Activated CD8-positive, alpha-beta memory T cell treated with anti-CD3 and anti-CD28 coated beads for 4 hours (primary cell): ENCODE results near the gene AS3MT.
"Not testable (repeated sequence)": the region's sequence is repeated elsewhere in the genome, so short reads cannot be mapped to it uniquely, and the experiment has no call there.

Source experiments
- DNase-seq, 2 donors: peaks; one replicate each; pipeline ENCODE4 v3.0.0-alpha.2; 2020; ENCODE audit warnings: low read depth in 2 of 2

AS3MT gene

DNA sequence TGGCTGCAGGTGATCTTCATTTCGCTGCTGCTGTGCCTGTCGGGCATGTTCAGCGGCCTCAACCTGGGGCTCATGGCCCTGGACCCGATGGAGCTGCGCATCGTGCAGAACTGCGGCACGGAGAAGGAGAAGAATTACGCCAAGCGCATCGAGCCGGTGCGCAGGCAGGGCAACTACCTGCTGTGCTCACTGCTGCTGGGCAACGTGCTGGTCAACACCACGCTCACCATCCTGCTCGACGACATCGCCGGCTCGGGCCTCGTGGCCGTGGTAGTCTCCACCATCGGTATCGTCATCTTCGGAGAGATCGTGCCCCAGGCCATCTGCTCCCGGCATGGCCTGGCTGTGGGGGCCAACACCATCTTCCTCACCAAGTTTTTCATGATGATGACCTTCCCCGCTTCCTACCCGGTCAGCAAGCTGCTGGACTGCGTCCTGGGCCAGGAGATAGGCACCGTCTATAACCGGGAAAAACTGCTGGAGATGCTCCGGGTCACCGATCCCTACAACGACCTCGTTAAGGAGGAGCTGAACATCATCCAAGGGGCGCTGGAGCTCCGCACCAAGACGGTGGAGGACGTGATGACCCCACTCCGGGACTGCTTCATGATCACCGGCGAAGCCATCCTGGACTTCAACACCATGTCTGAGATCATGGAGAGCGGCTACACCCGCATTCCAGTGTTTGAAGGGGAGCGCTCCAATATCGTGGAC, 50.1 kb downstream of the AS3MT start:
- DNase-seq = no peak

DNA sequence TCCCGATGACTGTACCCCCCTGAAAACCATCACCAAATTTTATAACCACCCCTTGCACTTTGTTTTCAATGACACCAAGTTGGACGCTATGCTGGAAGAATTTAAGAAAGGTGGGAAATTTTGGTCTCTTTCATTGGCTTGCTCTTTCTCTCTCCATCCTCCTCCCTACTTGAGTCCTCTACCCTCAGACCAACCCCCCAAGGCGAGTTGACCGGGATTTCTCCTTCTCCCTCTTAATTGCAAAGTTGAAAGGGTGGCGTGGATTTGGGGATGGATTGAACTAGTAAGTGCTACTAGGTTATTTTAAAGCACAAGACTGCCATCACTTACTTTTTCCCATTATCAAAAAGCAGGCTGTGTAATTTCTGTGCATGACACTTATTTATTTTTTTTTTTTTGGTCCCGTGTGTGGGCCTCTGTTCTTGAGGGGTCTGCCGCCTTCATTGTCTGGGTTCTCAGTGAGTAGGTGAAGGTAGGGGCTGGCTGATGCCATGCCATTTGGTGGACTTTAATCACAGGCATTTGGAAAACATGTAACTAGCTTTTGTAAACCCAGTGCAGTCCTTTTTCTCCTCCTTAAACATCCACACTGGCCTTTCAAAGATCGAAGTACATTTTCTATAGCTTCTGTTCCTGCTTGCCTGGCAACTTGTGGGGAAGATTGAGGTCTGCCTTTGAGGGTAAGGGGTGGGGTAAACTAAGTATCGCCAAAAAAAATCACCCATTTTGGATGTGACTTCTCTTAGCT, 50.9 kb downstream of the AS3MT start:
- no peak for DNase-seq

DNA sequence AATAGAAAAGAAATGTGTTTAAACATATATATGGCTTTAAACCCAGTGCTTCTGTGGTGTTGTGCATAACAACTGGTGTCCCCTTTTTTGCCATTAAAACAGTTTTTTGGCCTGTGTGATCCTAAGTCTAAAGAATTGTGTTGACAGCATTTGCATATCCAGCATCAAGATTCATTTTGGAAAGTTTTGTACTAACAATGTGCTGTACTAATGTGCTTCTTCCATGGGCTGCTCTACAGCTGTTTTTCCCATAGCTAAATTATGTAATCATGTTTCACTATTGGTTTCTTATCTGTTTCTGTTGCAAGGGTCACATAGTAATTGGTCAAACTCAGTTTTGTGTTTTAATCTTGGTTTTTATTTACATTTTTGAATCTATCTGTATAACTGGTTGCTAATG, 54.3 kb downstream of the AS3MT start:
- DNase-seq = no peak

DNA sequence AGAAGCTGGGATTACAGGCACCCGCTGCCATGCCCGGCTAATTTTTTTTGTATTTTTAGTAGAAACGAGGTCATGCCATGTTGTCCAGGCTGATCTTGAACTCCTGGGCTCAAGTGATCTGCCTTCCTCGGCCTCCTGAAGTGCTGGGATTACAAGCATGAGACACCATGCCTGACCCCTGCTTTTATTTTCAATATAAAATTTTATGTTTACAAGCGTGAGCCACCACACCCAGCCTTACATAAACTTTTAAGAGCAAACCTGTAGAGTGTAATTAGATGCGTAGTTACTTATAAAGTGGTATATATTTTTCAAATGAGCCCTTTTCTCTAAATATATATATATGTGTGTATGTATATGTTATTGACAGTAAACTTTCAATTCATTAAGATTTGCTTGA, 57.6 kb downstream of the AS3MT start:
- DNase-seq = no peak

DNA sequence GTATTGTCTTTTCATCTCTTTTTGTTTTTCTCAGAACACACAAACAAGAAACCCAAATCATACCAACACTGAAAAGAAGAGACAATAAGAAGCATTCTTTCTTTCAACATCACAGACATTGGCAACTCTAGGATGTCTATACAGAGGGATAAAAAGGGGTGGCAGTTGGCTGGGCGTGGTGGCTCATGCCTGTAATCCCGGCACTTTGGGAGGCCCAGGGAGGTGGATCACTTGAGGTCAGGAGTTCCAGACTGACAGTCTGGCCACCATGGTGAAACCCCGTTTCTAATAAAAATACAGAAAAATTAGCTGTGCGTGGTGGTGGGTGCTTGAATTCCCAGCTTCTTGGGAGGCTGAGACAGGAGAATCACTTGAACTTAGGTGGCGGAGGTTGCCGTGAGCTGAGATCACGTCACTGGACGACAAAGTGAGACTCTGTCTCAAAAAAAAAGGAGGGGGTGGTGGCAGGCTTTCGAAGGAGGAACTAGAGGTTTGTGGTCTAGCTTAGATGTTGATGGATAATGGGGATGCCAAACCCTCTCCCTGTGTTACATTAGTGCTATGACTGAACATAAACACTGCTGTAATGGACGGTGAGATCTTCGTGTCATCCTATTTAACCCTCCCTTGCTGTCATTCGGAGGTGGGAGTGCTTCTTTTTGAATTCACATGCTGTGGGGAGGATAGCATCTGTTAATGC, 58.2 kb downstream of the AS3MT start:
- DNase-seq = no peak

DNA sequence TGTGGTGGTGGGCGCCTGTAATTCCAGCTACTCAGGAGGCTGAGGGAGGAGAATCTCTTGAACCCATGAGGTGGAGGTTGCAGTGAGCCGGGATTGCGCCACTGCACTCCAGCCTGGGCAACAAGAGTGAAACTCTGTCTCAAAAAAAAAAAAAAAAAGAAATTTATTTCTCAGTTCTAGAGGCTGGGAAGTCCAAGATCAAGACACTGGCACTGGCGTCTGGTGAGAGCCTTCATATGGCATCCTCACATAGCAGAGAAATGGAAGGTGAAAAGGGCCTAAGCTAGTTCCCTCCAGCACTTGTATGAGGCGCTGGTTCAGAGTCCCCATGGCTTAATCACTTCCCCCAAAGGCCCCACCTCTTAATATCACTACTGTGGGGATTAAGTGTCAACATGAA, 59.2 kb downstream of the AS3MT start:
- DNase-seq = not testable (repeated sequence)

DNA sequence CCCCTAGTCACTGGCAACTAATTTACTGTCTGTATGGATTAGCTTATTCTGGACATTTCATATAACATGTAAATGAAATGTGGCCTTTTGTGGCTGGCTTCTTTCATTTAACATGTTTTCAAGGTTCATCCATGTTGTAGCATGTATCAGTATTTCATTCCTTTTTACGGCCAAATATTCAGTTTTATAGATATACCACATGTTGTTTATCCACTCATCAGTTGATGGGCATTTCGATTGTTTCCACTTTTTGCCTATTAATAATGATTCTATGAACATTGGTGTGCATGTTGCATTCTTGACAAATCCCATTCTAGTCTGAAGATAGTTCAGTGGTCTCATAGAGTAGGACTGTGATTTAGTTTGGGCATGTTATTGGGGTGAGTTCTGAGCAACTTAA, 61.5 kb downstream of the AS3MT start:
- DNase-seq = no peak

DNA sequence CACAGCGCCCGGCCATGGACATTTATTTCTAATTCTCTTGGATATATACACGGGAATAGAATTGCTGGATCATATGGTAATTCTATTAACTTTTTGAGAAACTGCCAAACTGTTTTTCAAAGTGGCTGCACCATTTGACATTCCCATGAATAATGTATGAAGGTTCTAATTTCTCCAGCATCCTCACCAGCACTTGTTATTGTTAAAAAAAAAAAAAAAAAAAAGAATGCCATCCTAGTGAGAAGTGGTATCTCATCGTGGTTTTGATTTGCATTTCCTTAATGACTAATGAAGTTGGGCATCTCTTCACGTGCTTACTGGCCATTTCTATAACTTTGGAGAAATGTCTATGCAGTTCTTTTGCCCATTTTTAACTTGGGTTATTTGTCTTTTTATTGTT, 62.4 kb downstream of the AS3MT start:
- no peak for DNase-seq

DNA sequence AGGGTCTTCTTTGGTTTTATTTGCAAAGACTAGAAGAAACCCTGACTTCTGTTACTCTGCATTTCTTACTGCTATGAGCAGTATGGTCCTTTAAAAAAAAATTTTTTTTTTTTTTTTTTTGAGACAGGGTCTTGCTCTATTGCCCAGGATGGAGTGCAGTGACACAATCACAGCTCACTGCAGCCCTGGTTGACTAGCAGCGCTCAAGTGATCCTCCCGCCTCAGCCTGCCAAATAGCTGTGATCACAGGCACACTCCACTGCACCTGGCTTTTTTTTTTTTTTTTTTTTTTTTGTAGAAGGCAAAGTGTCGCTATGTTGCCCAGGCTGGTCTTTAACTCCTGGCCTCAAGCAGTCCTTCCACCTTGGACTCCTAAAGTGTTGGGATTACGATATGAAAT, 66.2 kb downstream of the AS3MT start:
- DNase-seq = no peak

DNA sequence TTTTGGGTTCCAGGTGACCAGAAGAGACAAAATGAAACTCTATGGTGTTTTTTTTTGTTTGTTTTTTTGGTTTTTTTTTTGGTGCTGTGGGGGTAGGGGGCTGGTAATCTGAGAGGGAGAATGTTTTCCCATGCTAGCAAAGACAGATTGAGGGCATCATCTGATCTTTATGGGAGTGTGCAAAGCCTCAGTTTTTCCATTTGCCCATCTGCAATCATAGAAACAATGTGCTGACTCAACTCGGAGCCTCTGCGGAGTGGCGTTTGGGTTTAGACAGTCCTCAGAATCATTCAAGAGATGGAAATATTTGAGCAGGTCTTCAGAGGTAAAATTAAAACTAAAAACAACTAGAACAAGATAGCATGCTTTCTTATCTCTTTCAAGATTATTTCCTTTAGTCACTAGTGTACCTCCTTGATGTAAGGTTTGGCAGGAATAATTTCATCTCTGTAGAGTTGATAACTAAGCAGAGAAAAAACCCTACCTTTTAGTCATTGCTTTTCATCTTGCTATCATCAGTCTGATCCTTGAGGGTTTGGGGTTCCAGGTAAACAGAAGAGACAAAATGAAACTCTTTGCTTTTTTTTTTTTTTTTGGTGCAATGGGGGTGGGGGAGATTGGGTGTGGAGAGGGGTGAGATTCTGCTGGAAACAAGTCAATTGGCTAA, 66.8 kb downstream of the AS3MT start:
- no peak for DNase-seq

DNA sequence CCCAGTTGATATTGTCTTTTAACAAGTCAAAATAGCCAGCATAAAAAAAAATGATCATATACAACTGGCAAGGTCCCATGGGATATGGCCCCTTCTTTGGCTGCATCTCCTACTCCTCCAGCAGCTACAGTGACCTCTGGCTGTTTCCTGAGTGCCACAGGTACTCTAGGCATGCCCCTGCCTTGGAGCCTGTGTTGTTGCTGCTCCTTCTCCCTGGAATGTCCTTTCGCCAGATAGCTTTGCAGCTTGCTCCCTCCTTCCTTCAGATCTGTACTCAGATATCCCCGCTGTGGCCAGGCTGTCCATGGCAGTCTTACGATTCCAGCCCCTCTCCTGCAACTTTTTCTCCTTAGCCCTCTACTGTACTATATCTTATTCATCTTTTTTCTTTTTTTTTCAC, 72.1 kb downstream of the AS3MT start:
- DNase-seq = no peak

DNA sequence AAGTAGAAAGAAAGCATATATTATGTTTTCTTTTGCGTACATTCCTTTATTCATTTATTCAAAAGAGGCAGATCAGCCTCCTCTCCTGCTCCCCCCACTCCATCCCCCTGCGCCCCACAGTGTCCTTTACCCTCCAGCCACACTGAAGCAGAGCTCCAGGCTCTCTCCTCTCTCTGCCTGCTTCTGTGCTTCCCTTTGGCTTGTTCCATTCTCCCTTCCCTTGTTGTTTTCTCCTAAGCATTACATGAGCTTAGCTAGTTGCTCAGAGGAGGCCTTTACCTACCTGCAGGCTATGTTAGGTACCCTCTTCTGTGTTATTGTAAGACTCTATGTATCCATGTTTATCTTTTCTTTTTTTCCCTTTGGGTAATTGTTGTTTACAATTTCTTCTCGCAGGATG, 76.2 kb downstream of the AS3MT start:
- DNase-seq = no peak

DNA sequence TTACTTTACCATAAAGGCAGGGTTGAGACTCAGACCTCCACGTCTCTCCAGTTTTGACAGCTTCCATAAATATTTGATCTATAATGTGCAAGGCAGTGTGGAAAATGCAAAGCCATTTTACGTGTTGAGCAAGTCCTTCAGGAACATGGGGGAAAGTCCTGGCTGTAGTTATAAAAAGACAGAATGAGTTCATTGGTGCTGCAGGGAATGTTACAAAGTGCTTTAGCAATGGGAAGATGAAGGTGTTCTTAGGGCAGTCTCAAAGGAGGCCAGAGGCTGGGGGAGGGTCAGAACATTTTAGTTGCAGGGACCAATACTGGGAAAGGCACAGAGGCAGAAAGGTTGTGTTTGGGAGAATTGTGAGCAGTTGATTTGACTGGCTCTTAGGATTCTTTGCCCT, 76.7 kb downstream of the AS3MT start:
- no peak for DNase-seq

DNA sequence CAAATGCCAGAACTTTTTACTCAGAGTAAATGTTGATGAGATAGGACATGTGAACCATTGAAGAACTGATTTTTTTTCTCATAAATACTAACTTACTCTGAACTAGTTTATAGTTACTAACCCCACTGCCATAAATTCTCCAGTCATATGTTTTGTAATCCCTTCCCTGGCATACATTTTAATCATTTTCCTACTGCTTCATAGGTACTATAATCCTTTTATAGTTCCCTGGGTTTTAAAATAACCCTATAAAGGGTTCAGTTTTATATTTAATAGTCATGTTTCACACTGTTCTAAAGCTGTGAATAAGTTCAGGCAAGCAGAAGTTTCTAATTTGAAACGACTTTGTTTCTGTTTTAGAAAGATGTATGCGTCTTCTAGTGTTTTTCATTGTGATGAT, 77.7 kb downstream of the AS3MT start:
- no peak for DNase-seq

DNA sequence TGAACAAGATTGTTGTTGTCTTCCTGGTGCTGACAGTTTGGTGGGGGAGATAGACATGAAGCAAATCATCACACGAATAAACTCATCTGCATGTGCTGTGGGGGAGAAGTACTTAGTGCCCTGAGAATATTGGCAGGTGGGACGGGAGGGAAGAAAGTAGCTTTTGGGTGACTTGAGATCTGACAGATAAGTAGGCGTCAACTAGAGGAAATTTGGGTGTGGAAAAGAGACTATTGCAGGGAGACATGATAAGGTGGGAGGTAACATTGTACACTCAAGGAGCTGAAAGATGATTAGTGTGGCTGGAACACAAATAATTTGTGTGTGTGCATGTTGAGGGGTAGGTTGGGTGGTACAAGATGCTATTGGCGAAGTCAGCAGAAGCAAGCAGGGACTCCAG, 78.9 kb downstream of the AS3MT start:
- DNase-seq = no peak

DNA sequence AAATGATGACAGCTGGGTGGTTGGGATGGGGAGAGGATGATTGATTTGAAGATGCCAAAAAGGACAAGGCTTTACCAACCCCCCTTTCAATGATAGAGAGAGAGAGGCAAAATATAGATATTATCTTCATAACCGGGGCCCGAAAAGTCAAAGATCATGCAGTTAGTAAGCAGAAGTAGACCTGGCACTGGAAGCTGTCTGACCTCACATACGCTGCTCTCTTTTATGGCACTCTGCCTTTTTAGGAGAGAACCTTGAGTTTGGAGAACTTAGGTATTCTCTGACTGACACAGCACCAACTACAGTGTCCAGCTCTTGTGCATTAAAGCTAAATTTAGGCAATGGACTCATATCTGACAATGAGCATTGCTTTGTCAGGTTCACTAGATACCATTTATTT, 79.5 kb downstream of the AS3MT start:
- no peak for DNase-seq

DNA sequence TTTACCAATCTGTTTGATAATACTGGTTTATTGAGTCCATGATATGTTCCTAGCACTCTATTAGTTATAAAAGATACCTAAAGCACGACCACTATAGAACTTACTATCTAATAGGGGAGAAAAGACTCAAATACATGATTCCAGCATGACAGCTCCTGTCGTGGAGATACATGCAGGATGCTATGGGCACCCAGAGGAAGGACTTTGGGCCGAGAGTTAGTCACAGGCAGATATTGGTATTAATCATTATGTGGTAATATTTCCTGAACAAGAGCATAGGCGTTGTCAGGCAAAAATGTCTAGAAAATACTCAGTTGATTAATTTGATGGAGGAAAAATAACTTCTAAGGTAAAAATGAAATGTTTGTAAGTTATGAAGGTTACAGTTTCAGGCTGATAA, 80.6 kb downstream of the AS3MT start:
- no peak for DNase-seq

DNA sequence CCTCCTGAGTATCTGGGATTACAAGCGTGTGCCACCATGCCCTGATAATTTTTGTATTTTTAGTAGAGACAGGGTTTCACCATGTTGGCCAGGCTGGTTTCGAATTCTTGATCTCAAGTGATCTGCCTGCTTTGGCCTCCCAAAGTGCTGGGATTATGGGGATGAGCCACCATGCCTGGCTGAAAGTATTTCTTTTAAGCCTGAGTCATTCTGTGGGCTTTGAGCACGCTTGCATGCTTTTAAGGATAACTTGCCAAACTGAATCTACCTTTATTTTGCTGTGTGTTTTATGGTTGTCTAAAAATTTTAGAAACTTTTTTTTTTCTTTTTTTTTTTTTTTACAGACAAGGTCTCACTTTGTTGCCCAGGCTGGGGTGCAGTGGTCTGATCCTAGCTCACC, 82.0 kb downstream of the AS3MT start:
- no peak for DNase-seq
